IMR-90 (cell line): ENCODE results near the gene UCP2.

Source experiments
- CEBPB ChIP-seq: IDR thresholded peaks from 2 replicates; pipeline ENCODE4 v1.6.1; 2012; ENCODE audit warnings: low read depth, low read length, improper control_type of control experiment
- CTCF ChIP-seq: conservative IDR thresholded peaks from 2 replicates; pipeline ENCODE4 v1.5.1; 2012; ENCODE audit warnings: mild to moderate bottlenecking, low read depth, low read length, improper control_type of control experiment
- ELK1 ChIP-seq: fragments of 150-350 bp; IDR thresholded peaks from 2 replicates; pipeline ENCODE4 v1.6.1; 2016; ENCODE audit warnings: low read depth, mild to moderate bottlenecking, low read length, moderate library complexity, borderline replicate concordance
- FOS ChIP-seq: fragments of 150-350 bp; IDR thresholded peaks from 2 replicates; pipeline ENCODE4 v1.6.1; 2016; ENCODE audit warnings: low read depth, low read length
- MAFK ChIP-seq: IDR thresholded peaks from 2 replicates; pipeline ENCODE4 v1.6.1; 2012; ENCODE audit warnings: low read depth, low read length, improper control_type of control experiment
- MAZ ChIP-seq: IDR thresholded peaks from 2 replicates; pipeline ENCODE4 v1.6.1; 2012; ENCODE audit warnings: low read depth, mild to moderate bottlenecking, low read length, improper control_type of control experiment, moderate library complexity, borderline replicate concordance
- NFE2L2 ChIP-seq: fragments of 150-350 bp; IDR thresholded peaks from 2 replicates; pipeline ENCODE4 v1.6.1; 2016; ENCODE audit warnings: low read depth, mild to moderate bottlenecking, low read length
- POLR2A ChIP-seq: IDR thresholded peaks from 2 replicates; pipeline ENCODE4 v1.6.1; 2012; ENCODE audit warnings: mild to moderate bottlenecking, low read depth, low read length
- RAD21 ChIP-seq: IDR thresholded peaks from 2 replicates; pipeline ENCODE4 v1.6.1; 2012; ENCODE audit warnings: low read length, improper control_type of control experiment
- RCOR1 ChIP-seq: IDR thresholded peaks from 2 replicates; pipeline ENCODE4 v1.6.1; 2012; ENCODE audit warnings: mild to moderate bottlenecking, low read length, improper control_type of control experiment; ENCODE audit not compliant: insufficient replicate concordance
- RFX5 ChIP-seq: IDR thresholded peaks from 2 replicates; pipeline ENCODE4 v1.8.0; 2012; ENCODE audit warnings: low read depth, mild to moderate bottlenecking, low read length, moderate library complexity
- TF ChIP-seq, protein P1 (sequence below): fragments of 150-350 bp; IDR thresholded peaks from 2 replicates; pipeline ENCODE4 v1.6.1; 2017; ENCODE audit warnings: mild to moderate bottlenecking, antibody characterized with exemption, low read length, low read depth

DNA sequence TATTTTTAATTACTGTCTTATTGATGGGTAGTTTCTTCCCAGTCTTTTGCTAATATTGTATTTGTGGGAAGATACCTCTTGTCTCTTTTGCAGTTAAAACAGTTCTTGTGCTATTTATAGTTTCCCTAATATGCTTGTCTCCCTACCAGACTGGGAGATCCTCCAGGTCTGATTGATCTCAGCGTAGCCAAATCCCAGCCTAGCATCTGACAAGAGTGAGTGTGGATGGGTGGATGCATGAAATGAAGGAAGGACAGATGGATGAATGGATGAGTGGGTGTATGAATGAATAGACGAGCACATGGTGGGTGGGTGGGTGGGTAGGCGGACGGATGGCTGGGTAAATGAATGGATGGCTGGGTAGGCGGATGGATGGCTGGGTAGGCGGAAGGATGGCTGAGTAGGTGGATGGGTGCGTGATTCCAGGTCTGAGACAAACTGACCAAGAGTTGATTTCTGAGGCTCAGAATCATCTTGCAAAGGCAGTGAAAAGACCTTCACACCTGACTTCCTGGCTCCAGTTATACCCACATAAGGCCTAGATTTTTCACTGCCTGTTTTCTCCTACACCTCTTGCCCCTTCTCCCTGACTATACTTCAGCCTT, 20.4 kb downstream of the UCP2 start:
- TF ChIP-seq CTCF = no peak
- TF ChIP-seq RFX5 = no peak
- no peak for TF ChIP-seq POLR2A
- no peak for TF ChIP-seq MAFK
- TF ChIP-seq RAD21 = no peak
- no peak for TF ChIP-seq NFE2L2
- no peak for TF ChIP-seq CEBPB
- TF ChIP-seq, protein P1, sequence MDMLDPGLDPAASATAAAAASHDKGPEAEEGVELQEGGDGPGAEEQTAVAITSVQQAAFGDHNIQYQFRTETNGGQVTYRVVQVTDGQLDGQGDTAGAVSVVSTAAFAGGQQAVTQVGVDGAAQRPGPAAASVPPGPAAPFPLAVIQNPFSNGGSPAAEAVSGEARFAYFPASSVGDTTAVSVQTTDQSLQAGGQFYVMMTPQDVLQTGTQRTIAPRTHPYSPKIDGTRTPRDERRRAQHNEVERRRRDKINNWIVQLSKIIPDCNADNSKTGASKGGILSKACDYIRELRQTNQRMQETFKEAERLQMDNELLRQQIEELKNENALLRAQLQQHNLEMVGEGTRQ = no peak
- no peak for TF ChIP-seq ELK1
- TF ChIP-seq FOS = no peak
- no peak for TF ChIP-seq MAZ
- no peak for TF ChIP-seq RCOR1
